ENCODE measurements around the gene TOR1A.

DNA sequence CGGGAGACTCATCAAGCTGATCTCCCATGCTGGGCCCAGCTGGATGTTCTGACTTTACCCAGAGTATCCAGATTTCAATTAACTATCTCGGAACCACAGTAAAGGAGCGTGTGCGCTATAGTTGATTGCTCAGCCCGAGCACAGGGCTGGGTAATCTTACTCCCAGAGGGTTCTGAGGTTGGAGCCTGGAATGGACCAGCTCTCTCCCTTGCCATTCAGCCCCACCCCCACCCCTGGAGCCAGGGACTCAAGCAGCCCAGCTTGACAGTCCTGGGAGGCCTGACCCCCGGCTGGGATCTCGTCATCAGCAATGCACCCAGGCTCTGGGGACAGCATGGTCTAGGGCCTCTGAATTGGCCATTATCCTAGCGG is 47.4 kb downstream of the TOR1A start:
- TF ChIP-seq, protein P1, sequence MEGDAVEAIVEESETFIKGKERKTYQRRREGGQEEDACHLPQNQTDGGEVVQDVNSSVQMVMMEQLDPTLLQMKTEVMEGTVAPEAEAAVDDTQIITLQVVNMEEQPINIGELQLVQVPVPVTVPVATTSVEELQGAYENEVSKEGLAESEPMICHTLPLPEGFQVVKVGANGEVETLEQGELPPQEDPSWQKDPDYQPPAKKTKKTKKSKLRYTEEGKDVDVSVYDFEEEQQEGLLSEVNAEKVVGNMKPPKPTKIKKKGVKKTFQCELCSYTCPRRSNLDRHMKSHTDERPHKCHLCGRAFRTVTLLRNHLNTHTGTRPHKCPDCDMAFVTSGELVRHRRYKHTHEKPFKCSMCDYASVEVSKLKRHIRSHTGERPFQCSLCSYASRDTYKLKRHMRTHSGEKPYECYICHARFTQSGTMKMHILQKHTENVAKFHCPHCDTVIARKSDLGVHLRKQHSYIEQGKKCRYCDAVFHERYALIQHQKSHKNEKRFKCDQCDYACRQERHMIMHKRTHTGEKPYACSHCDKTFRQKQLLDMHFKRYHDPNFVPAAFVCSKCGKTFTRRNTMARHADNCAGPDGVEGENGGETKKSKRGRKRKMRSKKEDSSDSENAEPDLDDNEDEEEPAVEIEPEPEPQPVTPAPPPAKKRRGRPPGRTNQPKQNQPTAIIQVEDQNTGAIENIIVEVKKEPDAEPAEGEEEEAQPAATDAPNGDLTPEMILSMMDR (conservative IDR thresholded peaks at IDR 0.05; ENCODE audit: low read length), result no peak
- TF ChIP-seq EZH2phosphoT487 (IDR thresholded peaks at IDR 0.05; ENCODE audit: borderline replicate concordance), result no peak
